Liver (tissue), 3 donors: Measurements from ENCODE around the gene BRINP3.

Source experiments
- CTCF ChIP-seq: fragments of 150-350 bp; IDR thresholded peaks from 2 replicates; pipeline ENCODE4 v1.5.1; 2017; ENCODE audit warnings: improper control_type of control experiment, low read depth, low read length; ENCODE audit not compliant: missing input control
- EGR1 ChIP-seq, 2 donors: IDR thresholded peaks; 2 replicates each; pipeline ENCODE4 v1.6.1; 2016 to 2018; ENCODE audit warnings: antibody characterized with exemption in 2 of 2, low read depth in 2 of 2
- FOXA1 ChIP-seq: IDR thresholded peaks from 2 replicates; pipeline ENCODE4 v1.6.1; 2016; ENCODE audit warnings: antibody characterized with exemption
- GABPA ChIP-seq, 2 donors: IDR thresholded peaks in 1 of 2; conservative IDR thresholded peaks in 1 of 2; 2 replicates each; pipeline ENCODE4 v1.6.1; 2016; ENCODE audit warnings: antibody characterized with exemption in 2 of 2, mild to moderate bottlenecking in 1 of 2, moderate library complexity in 1 of 2
- HNF4A ChIP-seq, 2 donors: conservative IDR thresholded peaks; 2 replicates each; pipeline ENCODE4 v1.6.1; 2016; ENCODE audit warnings: antibody characterized with exemption in 2 of 2, mild to moderate bottlenecking in 2 of 2
- JUND ChIP-seq, 2 donors: IDR thresholded peaks; 2 replicates each; pipeline ENCODE4 v1.6.1; 2016; ENCODE audit warnings: antibody characterized with exemption in 2 of 2
- MAX ChIP-seq: IDR thresholded peaks from 2 replicates; pipeline ENCODE4 v1.6.1; 2016; ENCODE audit warnings: antibody characterized with exemption
- RAD21 ChIP-seq, 2 donors: IDR thresholded peaks; 2 replicates each; pipeline ENCODE4 v1.6.1; 2016; ENCODE audit warnings: antibody characterized with exemption in 2 of 2, mild to moderate bottlenecking in 2 of 2
- REST ChIP-seq: IDR thresholded peaks from 2 replicates; pipeline ENCODE4 v1.6.1; 2016; ENCODE audit warnings: antibody characterized with exemption, mild to moderate bottlenecking
- SP1 ChIP-seq: IDR thresholded peaks from 2 replicates; pipeline ENCODE4 v1.6.1; 2018; ENCODE audit warnings: antibody characterized with exemption, mild to moderate bottlenecking
- ZBTB33 ChIP-seq: IDR thresholded peaks from 2 replicates; pipeline ENCODE4 v1.6.1; 2016; ENCODE audit warnings: antibody characterized with exemption
- donor health status: healthy.
- donor health status: healthy.

- TF ChIP-seq ZBTB33 (no peak), MAX (no peak), RAD21 (IDR thresholded peaks at IDR 0.05) (no peak), CTCF (no peak), SP1 (no peak), EGR1 (IDR thresholded peaks at IDR 0.05; ENCODE audit: low read depth in 2 of 2) (no peak), JUND (IDR thresholded peaks at IDR 0.05) (no peak), HNF4A (conservative IDR thresholded peaks at IDR 0.05) (no peak), REST (no peak), GABPA (IDR thresholded peaks at IDR 0.05 in 1 of 2, conservative IDR thresholded peaks at IDR 0.05 in 1 of 2) (no peak), FOXA1 (no peak)
Measured at GRCh38 chr1:190049314-190049713, 428.4 kb downstream of the BRINP3 start.
